NCI-H1417 treated with DMSO at 0.1 percent for 48 hours (cell line): ENCODE data around the gene SLC34A3.
"Not testable (repeated sequence)": the region's sequence is repeated elsewhere in the genome, so short reads cannot be mapped to it uniquely, and the experiment has no call there.

Experiments used
- DNase-seq: peaks from one replicate; lab custom pipeline; 2025; lab: John Stamatoyannopoulos, UW

SLC34A3 gene

GRCh38 chr9:137241490-137242268, 11.0 kb downstream of the SLC34A3 start:
- no peak for DNase-seq

DNA sequence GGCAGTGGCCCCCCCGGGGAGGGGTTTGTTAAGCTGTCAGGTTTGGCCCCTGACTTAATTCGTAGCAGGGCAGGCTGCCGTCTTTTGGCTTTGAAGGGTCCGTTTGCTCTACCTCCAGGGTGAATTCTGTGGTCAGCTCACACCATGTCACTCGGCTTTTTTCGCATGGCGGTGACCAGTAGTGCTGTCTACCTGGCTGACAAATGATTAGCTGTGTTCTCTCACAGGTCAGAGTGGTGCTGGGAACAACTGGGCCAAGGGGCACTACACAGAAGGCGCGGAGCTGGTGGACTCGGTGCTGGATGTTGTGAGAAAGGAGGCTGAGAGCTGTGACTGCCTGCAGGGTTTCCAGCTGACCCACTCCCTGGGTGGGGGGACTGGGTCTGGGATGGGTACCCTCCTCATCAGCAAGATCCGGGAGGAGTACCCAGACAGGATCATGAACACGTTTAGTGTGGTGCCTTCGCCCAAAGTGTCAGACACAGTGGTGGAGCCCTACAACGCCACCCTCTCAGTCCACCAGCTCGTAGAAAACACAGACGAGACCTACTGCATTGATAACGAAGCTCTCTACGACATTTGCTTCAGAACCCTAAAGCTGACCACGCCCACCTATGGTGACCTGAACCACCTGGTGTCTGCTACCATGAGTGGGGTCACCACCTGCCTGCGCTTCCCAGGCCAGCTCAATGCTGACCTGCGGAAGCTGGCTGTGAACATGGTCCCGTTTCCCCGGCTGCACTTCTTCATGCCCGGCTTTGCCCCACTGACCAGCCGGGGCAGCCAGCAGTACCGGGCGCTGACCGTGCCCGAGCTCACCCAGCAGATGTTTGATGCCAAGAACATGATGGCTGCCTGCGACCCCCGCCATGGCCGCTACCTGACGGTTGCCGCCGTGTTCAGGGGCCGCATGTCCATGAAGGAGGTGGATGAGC, 11.8 kb downstream of the SLC34A3 start:
- no peak for DNase-seq

DNA sequence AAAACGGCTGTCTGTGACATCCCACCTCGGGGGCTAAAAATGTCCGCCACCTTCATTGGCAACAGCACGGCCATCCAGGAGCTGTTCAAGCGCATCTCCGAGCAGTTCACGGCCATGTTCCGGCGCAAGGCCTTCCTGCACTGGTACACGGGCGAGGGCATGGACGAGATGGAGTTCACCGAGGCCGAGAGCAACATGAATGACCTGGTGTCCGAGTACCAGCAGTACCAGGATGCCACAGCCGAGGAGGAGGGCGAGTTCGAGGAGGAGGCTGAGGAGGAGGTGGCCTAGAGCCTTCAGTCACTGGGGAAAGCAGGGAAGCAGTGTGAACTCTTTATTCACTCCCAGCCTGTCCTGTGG, 12.5 kb downstream of the SLC34A3 start:
- not testable (repeated sequence) for DNase-seq

GRCh38 chr9:137243626-137244485, 13.2 kb downstream of the SLC34A3 start:
- no peak for DNase-seq

DNA sequence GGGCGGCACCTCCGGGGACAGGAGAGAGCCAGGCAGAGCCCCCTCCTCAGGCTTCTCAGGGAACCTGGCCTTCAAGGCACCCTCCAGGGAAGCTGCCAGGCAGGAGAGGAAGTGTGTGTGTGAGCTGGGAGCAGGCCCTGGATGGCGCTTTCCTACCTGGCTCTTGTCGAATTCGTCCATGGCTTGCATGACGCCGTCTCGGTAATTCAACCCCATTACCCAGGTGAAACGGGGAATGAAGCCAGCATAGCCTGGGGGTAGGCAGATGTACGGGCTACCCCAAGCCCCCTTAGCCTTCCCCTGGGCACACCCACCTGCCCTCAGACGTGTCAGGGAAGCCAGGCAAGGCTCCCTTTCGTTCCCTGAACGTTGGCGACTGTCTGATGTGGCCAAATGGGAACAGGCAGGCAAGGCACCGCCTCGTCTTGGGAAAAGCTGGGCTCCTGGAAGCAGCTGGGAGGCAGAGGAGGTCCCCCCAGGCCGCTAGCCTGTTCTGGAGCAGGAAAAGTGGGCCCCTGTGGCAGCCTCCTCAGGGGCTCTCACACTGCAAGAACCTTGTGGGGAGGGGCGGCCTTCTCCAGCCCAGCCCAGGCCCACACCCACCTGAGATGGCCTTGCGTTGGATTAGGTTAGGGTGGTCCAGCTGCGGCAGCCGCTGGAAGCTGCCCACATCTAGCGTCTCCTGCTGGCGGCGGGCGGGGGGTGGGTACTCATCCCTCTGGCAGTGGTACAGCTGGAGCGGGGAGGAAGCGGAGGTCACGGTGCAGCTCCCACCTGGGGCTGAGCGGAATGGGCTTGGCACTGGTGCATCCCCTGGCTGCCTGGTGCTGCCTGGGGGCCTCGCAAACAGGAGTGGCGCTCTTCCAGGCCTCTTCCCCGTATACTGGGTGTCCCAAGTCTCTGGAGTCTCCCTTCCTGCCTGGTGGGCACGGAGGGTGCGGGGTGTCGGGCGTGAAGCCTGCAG, 14.1 kb downstream of the SLC34A3 start:
- DNase-seq: no peak

GRCh38 chr9:137245450-137246421, 15.0 kb downstream of the SLC34A3 start:
- peak; percentile 39 for DNase-seq

GRCh38 chr9:137247135-137247915, 16.6 kb downstream of the SLC34A3 start:
- DNase-seq: no peak

DNA sequence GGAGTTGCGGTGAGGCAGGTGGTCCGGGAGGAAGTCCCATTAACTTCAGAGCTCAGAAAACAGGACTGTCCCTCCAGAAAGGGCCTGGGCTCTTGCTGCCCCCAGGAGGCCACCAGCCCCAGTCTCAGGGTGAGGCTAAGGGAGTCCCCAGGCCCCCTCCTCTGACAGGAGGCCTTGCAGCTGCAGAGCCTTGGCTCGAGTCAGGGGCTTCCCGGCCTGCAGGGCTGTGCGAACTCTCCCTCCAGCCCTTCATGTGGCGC, 17.1 kb downstream of the SLC34A3 start:
- no peak for DNase-seq

- DNase-seq: no peak
Observed at GRCh38 chr9:137250329-137251193, 19.9 kb downstream of the SLC34A3 start.

- DNase-seq: no peak
Observed at GRCh38 chr9:137251194-137251461, 20.4 kb downstream of the SLC34A3 start, which contains the start of gene STPG3. Gene STPG3 (plus strand): TSS chr9:137251286. CDS start chr9:137251287, 1 bp downstream.

DNA sequence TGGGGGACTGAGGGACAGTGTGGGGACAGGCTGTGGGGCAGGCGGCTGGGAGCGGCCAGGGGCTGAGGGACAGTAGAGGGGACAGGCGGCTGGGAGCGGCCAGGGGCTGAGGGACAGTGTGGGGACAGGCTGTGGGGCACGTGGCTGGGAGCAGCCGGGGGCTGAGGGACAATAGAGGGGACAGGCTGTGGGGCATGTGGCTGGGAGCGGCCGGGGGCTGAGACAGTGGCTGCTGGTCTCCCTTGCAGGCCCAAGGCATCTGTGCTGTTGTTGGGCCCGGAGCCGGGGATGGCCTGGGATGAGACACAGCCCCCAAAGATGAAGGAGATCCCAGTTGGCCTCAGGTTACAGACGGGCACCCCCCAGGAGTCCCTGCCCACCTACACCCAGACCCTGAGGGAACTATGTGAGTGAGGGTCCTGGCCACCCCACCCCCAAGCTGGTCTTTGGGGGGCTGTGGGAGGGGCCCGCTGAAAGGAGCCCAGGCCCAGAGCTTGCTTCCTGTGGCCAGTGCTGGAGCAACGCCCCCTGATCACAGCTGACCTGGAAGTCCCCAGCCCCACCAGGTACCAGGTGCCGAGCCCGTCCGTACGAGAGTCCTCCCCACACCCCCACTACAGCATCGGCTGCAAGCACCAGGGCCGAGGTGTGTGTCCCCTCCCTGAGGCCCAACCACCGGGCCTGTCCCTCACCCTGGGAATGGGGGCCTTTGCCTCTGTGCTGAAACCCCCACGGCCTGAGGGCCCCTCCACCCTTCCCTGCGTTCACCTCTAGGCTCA, 21.0 kb downstream of the SLC34A3 start:
- no peak for DNase-seq

DNA sequence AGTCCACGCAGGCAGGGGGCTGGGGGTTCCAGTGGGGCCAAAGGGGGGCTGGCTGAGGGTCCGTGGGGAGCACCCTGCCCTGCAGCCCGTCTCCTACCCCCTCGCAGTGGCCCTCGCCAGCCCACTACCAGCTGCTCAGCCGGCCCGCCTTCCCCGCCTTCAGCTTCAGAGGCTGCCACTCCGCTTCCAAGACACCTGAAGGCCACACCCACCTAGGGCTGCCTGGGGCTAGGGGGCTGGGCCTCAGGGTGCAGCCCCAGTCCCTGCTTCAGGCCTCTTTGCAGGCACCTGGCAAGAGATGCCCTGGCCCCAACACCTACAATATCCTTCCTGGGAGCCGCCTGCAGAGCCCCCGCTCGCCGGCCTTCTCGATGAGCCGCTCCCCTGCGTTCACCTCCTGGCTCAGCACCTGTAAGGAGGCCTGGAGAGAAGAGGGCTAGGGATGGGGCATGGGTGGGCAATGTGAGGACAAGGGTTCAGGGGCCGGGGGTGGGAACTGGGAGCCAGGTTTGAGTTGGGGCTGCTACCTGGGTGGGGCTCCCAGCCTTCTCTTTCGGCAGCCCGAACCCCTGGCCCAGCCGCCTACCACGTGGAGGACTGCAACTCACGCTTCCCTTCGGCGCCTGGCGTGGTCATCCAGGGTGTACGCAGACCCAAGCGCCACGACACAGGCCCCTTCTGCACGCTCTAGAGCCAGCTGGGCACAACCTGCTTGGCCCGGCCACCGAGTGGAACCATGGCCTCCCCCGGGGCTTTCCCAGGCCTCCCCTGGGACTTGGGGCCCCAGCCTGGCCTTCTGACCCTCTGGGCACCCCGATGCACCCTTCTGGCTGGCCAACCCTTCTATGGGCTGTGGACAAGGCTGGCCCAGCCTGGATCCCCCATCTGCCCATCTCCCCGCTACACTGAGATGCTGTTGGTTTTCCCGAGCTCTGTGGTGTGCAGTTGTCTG, 22.1 kb downstream of the SLC34A3 start:
- no peak for DNase-seq

- no peak for DNase-seq
Observed at GRCh38 chr9:137253717-137254623, 23.3 kb downstream of the SLC34A3 start.

DNA sequence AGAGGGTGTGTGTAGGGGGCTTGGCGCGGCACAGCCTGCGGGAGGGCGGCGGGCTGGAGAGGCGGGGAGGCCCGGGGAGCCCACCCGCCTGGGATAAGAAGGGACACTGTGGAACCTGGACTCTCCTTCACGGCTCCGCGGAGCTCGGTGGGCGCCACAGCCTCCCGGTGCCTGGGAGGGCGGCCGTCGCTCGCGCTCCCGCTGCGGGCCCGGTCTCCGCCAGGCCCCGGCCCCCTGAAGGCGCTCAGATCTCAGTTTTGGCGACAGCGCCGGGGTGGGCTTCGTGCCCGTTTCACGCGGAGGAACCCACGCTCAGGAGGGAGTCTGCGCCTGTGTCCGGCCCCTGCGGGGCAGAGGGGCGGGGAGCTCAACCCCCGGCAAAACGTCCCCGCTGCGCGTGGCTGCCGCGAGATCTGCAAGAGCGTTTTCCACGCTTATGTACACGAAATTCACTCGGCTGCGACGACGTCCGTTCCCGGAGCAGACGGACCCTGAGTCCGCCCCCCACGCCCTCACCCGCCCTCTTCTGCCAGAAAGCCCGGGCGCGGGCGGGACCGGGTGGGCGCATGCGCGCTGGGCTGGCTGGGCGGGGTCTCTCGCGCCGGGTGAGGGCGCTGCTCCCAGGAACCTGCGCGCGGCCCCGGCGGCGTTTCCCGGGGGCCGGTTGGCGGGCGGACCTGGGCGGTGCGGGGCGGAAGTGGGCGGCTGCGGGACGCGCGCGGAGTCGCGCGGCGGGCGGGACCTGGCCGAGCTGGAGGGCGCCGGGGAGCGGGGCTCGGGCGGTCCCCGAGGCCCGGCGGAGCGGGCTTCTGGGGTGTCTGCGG, 24.1 kb downstream of the SLC34A3 start, which contains the start of gene NELFB:
NELFB (plus strand) TSS at position 704 of the 824 bp plus-strand sequence.
- peak; percentile 46 for DNase-seq
